ENCODE measurements around the gene STT3A.
A peak's percentile ranks its signal among the peaks of the same experiment; 100 is the strongest.

Gene STT3A

GRCh38 chr11:125585487-125585886, 7.2 kb upstream of the STT3A start:
- no peak overlapping the region for H3K4me3 ChIP-seq (ENCODE audit: low read depth, low read length)
- TF ChIP-seq, protein P1, sequence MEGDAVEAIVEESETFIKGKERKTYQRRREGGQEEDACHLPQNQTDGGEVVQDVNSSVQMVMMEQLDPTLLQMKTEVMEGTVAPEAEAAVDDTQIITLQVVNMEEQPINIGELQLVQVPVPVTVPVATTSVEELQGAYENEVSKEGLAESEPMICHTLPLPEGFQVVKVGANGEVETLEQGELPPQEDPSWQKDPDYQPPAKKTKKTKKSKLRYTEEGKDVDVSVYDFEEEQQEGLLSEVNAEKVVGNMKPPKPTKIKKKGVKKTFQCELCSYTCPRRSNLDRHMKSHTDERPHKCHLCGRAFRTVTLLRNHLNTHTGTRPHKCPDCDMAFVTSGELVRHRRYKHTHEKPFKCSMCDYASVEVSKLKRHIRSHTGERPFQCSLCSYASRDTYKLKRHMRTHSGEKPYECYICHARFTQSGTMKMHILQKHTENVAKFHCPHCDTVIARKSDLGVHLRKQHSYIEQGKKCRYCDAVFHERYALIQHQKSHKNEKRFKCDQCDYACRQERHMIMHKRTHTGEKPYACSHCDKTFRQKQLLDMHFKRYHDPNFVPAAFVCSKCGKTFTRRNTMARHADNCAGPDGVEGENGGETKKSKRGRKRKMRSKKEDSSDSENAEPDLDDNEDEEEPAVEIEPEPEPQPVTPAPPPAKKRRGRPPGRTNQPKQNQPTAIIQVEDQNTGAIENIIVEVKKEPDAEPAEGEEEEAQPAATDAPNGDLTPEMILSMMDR (IDR thresholded peaks at IDR 0.05; ENCODE audit: borderline replicate concordance, insufficient read depth, low read depth, low read length) = no peak

DNA sequence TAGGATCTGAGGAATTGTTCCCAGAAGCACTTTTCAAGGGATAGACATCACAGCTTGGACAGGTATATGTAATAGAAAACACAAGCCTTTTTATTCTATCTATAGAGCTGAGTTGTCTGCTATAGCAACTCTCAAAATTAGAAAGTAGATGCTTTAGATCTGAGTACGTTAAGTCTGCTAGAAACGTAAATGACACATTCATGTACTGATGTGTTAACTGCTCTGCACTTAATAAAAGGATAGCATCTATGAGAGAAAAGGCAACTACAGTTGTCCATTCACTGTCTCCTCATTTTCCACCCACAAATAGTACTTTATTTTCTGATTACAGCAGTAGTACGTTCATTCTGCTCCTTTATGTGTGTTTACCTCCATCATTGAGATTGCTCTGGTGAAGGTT, 6.0 kb upstream of the STT3A start:
- no peak overlapping the region for H3K4me3 ChIP-seq (ENCODE audit: low read depth, low read length)
- TF ChIP-seq, protein P1 (IDR thresholded peaks at IDR 0.05; ENCODE audit: borderline replicate concordance, insufficient read depth, low read depth, low read length) = no peak

DNA sequence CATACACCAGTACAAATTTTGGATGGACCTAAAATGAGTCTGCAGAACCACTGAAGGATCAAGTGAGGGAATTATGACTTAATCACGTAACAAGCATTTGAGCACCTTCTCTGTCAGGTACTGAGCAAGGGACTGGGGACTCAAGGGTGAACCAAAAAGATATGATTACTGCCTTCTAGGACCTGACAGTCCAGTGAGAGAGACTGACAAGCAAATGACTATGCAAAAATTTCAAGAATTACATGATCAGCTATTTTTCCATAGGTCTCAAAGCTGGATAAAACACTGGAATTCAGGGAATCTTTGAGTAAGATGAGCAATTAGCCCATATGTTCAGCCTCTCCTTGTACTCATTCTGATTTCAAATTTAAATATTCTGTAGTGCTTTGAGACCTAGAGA, 5.2 kb upstream of the STT3A start:
- no peak overlapping the region for H3K4me3 ChIP-seq (ENCODE audit: low read depth, low read length)
- TF ChIP-seq, protein P1 (IDR thresholded peaks at IDR 0.05; ENCODE audit: borderline replicate concordance, insufficient read depth, low read depth, low read length) = no peak

DNA sequence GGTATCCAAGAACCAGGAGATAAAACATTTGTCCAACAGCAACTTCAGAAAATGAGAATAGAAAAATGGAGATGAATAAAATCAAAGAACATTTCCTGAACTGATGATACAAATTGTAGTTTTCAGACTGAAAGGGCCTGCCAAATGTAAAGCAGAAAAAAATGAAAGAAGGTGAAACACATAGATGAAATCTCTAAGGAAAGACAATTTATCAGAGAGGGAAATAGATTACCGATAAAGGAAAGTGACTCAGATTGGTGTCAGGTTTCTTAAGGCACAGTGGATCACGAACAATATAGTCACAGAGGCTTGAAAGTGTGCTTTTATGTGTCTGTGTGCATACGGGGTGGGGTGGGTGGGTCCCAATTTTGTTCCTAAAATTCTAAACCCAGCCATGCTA, 4.1 kb upstream of the STT3A start:
- TF ChIP-seq, protein P1 (IDR thresholded peaks at IDR 0.05; ENCODE audit: borderline replicate concordance, insufficient read depth, low read depth, low read length) = no peak

DNA sequence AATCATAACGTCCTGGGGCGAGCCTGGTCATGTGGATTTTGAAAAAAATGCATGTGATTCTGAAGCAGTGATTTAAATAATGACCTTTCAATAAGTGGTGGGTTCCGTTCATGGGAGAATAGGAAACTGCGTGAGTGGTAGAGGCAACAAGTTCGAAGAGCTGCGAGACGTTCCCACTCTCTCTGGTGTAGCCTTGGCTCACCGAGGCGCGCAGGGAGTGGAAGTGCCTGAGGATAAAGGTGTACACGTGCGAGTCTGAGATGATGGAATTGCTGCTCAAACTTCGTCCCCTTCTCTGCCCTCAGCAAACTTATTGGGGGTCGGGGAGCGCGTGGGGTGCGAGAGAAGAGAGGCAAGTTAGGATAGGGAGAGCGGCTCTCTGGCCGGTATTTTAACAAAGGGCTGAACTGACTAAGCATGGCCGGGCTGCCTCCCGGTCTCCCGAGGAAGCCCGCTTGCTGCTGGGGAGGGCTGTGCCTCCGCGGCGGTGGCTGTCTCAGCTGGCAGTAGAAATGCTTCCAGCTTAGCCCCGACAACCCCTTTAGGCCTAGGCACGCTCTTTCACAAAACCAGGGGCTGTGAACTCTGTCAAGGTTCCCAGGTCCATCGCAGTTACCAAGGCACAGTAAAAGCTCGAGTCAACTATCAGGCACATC, 875 bp upstream of the STT3A start:
- TF ChIP-seq, protein P1 (IDR thresholded peaks at IDR 0.05; ENCODE audit: borderline replicate concordance, insufficient read depth, low read depth, low read length) = no peak
- H3K4me3 ChIP-seq (ENCODE audit: low read depth, low read length) = peak overlapping the region; percentile 60

More for the DNA sequence above, 4.1 kb upstream of the STT3A start:
- no peak overlapping the region for H3K4me3 ChIP-seq (ENCODE audit: low read depth, low read length)

DNA sequence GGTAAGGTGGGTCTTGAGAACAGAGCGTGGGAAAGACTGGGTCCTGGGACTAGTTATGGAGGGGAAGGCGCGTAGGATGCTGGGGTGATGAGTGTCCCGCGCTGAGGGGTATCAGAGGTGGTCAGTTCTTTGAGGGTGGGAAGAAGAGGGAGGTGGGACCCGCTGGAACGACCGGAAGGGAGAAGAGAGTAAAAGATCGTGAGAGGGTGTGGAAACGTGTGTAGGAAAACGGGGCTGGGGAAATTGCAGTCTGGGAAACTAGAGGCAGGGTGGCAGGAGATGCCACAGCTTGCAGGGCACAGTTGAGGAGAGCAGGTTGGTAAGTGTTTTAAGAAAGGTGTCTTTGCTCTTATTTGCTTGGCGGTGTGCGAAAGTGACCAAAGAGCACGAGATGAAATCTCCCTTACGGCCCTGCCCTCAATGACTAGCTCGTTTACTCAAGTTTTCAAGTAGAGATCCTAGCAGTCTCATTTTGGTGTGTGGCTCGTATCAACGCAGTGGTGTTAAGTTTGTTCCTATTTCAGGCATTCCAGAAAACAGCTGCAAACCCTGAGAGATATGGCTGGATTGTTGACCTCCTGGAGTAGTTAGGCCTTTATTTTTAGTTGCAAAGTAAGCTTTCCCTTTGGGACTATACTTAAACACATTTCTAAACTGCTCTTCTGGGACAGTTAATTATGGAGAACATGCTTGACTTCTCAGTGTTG, 615 bp downstream of the STT3A start:
- TF ChIP-seq, protein P1 (IDR thresholded peaks at IDR 0.05; ENCODE audit: borderline replicate concordance, insufficient read depth, low read depth, low read length) = no peak
- H3K4me3 ChIP-seq (ENCODE audit: low read depth, low read length) = peak overlapping the region; percentile 80

- H3K4me3 ChIP-seq (ENCODE audit: low read depth, low read length) = no peak overlapping the region
- TF ChIP-seq, protein P1 (IDR thresholded peaks at IDR 0.05; ENCODE audit: borderline replicate concordance, insufficient read depth, low read depth, low read length) = no peak
Measured at GRCh38 chr11:125594958-125595357, 2.3 kb downstream of the STT3A start.

All from GM12875 (cell line).